VCaP (cell line): ENCODE data around the gene SLITRK4.

Source experiments
- H3K27ac ChIP-seq: fragments of 450-650 bp; 2 replicates; pipeline ENCODE4 v1.5.1; 2017
- CTCF ChIP-seq: fragments of 450-650 bp; conservative IDR thresholded peaks from 2 replicates; pipeline ENCODE4 v1.5.1; 2017; ENCODE audit warnings: mild to moderate bottlenecking, moderate library complexity

Gene SLITRK4

GRCh38 chrX:143635915-143636314 is at the start of gene SLITRK4:
Gene SLITRK4, minus strand, starts transcription at chrX:143636101. Its CDS starts 4,993 bp downstream, at chrX:143631108.
- no peak for TF ChIP-seq CTCF

GRCh38 chrX:143683486-143683885 is 47.6 kb upstream of the SLITRK4 start:
- no peak for TF ChIP-seq CTCF
- no peak overlapping the region for H3K27ac ChIP-seq

More at GRCh38 chrX:143635915-143636314, at the start of gene SLITRK4:
- H3K27ac ChIP-seq, result no peak within 1 kb of the TSS

GRCh38 chrX:143674926-143675325 is 39.0 kb upstream of the SLITRK4 start:
- no peak for TF ChIP-seq CTCF
- H3K27ac ChIP-seq, result no peak overlapping the region

- no peak overlapping the region for H3K27ac ChIP-seq
- TF ChIP-seq CTCF, result peak; percentile 60
These were observed 33.5 kb upstream of the SLITRK4 start for GRCh38 chrX:143669395-143669794.

GRCh38 chrX:143664302-143664701 is 28.4 kb upstream of the SLITRK4 start:
- peak; percentile 72 for TF ChIP-seq CTCF
- H3K27ac ChIP-seq, result no peak overlapping the region

GRCh38 chrX:143663755-143664154 is 27.9 kb upstream of the SLITRK4 start:
- no peak for TF ChIP-seq CTCF
- H3K27ac ChIP-seq, result no peak overlapping the region

GRCh38 chrX:143661286-143661685 is 25.4 kb upstream of the SLITRK4 start:
- TF ChIP-seq CTCF, result no peak
- H3K27ac ChIP-seq, result no peak overlapping the region

GRCh38 chrX:143648705-143649104 is 12.8 kb upstream of the SLITRK4 start:
- TF ChIP-seq CTCF, result no peak

More at GRCh38 chrX:143648705-143649104, 12.8 kb upstream of the SLITRK4 start:
- H3K27ac ChIP-seq, result no peak overlapping the region
